GM21528 (cell line): ENCODE data around the gene SAP30BP.
"Not testable (repeated sequence)": the region's sequence is repeated elsewhere in the genome, so short reads cannot be mapped to it uniquely, and the experiment has no call there.

Source experiments
- ATAC-seq: cut with Tn5 transposase; IDR thresholded peaks from one replicate; pipeline ENCODE4 v1.9.1; 2021; ENCODE audit warnings: mild to moderate bottlenecking, moderate library complexity; ENCODE audit not compliant: unreplicated experiment, low FRiP score

SAP30BP gene

GRCh38 chr17:75633486-75634375 is 33.4 kb upstream of the SAP30BP start:
- no peak for ATAC-seq

GRCh38 chr17:75634376-75634740 is 32.8 kb upstream of the SAP30BP start:
- ATAC-seq: no peak

- no peak for ATAC-seq
Observed at GRCh38 chr17:75634754-75635609, 32.2 kb upstream of the SAP30BP start.

- no peak for ATAC-seq
Observed at GRCh38 chr17:75635610-75636202, 31.4 kb upstream of the SAP30BP start.

- no peak for ATAC-seq
Observed at GRCh38 chr17:75636381-75637142, 30.6 kb upstream of the SAP30BP start.

- ATAC-seq: no peak
Observed at GRCh38 chr17:75637143-75637538, 30.0 kb upstream of the SAP30BP start.

GRCh38 chr17:75637551-75637950 is 29.6 kb upstream of the SAP30BP start:
- ATAC-seq: no peak

GRCh38 chr17:75638039-75638438 is 29.1 kb upstream of the SAP30BP start:
- not testable (repeated sequence) for ATAC-seq

GRCh38 chr17:75638893-75639292 is 28.2 kb upstream of the SAP30BP start:
- ATAC-seq: no peak

GRCh38 chr17:75639327-75639726 is 27.8 kb upstream of the SAP30BP start:
- ATAC-seq: no peak

- no peak for ATAC-seq
Observed at GRCh38 chr17:75639771-75640555, 27.2 kb upstream of the SAP30BP start.

- ATAC-seq: no peak
Observed at GRCh38 chr17:75640556-75641119, 26.5 kb upstream of the SAP30BP start.

- no peak for ATAC-seq
Observed at GRCh38 chr17:75641343-75641742, 25.8 kb upstream of the SAP30BP start.

GRCh38 chr17:75642182-75642783 is 24.9 kb upstream of the SAP30BP start:
- ATAC-seq: no peak

GRCh38 chr17:75642784-75643642 is 24.1 kb upstream of the SAP30BP start:
- no peak for ATAC-seq

- ATAC-seq: no peak
Observed at GRCh38 chr17:75643643-75644017, 23.5 kb upstream of the SAP30BP start.

GRCh38 chr17:75645501-75645888 is 21.6 kb upstream of the SAP30BP start:
- ATAC-seq: no peak
